HepG2 (cell line): ENCODE results near the gene RNU2-63P. TPM values are rescaled to one million over a fixed set of nuclear protein-coding genes. Genes with fewer than 3 reads are reported as not detected.

Experiments used
- ATAC-seq: fragments of 200-7000 bp; cut with Tn5 transposase; 3 replicates; pipeline ENCODE4 v1.9.1; 2020; ENCODE audit warnings: mild to moderate bottlenecking, moderate library complexity
- BruUV-seq: library from RNA; stranded (reverse); fragments of 400-500 nt; replicated peaks from 2 replicates; lab custom pipeline; 2021; lab: Mats Ljungman, UMichigan
- CTCF ChIA-PET: fragments of 300-600 bp; formaldehyde crosslinking; extraction: SDS; loops from one replicate; lab custom pipeline; 2021; ENCODE audit warnings: low total read pairs, inconsistent platforms, low intra/inter-chr PET ratio; lab: Yijun Ruan, JAX
- POLR2A ChIA-PET: fragments of 350-600 bp; sonication (Branson Sonifier 250); formaldehyde crosslinking; loops from one replicate; lab custom pipeline; 2020; ENCODE audit warnings: antibody characterized with exemption, inconsistent platforms; lab: Yijun Ruan, JAX
- DNase-seq: peaks from one replicate; pipeline ENCODE4 v3.0.0-alpha.2; 2015; ENCODE audit warnings: low spot score
- FAIRE-seq: peaks from 3 replicates; lab custom pipeline; 2011; peaks lifted over from hg19 to GRCh38; lab: Jason Lieb, UNC
- H2AFZ ChIP-seq: one replicate; pipeline ENCODE4 v1.6.1; 2011; ENCODE audit warnings: low read length, inconsistent platforms
- H3K27ac ChIP-seq: fragments of 300-600 bp; 3 replicates; pipeline ENCODE4 v1.8.0; 2011; ENCODE audit warnings: mixed run types, mild to moderate bottlenecking, mixed read lengths, low read length, inconsistent platforms; ENCODE audit not compliant: insufficient read depth; ENCODE audit errors: extremely low read length
- H3K27me3 ChIP-seq, 2 experiments: fragments of 200-600 bp in 1 of 2; 2 replicates in 1 of 2; 3 replicates in 1 of 2; pipeline versions ENCODE4 v1.6.0 to v1.8.0; 2011; ENCODE audit warnings: low read length in 2 of 2, mild to moderate bottlenecking in 2 of 2, moderate library complexity in 2 of 2, inconsistent platforms in 1 of 2; ENCODE audit not compliant: insufficient read depth in 2 of 2, control insufficient read depth in 1 of 2
- H3K36me3 ChIP-seq, 2 experiments: fragments of 200-600 bp in 1 of 2; replicated peaks in 1 of 2; 2 replicates in 1 of 2; 3 replicates in 1 of 2; pipeline versions ENCODE4 v1.5.1 to v1.8.0; 2011; ENCODE audit warnings: low read length in 2 of 2, inconsistent platforms in 1 of 2; ENCODE audit not compliant: insufficient read depth in 2 of 2, control insufficient read depth in 1 of 2
- H3K4me1 ChIP-seq: 2 replicates; pipeline ENCODE4 v1.5.1; 2012; ENCODE audit warnings: low read length, inconsistent platforms; ENCODE audit not compliant: insufficient read depth
- H3K4me2 ChIP-seq: 2 replicates; pipeline ENCODE4 v1.6.0; 2011; ENCODE audit warnings: low read depth, low read length, inconsistent platforms
- H3K4me3 ChIP-seq, 3 experiments: fragments of 200-600 bp in 1 of 3; sonication (generic), shearing (Covaris generic) in 1 of 3; replicated peaks in 1 of 3; 2 replicates each; pipeline ENCODE4 v1.5.1; 2011 to 2016; ENCODE audit warnings: low read length in 3 of 3, inconsistent platforms in 2 of 3, low read depth in 2 of 3, mild to moderate bottlenecking in 2 of 3, control low read depth in 1 of 3, mixed read lengths in 1 of 3; ENCODE audit not compliant: insufficient read depth in 1 of 3
- H3K79me2 ChIP-seq: one replicate; pipeline ENCODE4 v1.6.1; 2011; ENCODE audit warnings: low read length, inconsistent platforms; ENCODE audit not compliant: insufficient read depth
- H3K9ac ChIP-seq: 2 replicates; pipeline ENCODE4 v1.6.0; 2011; ENCODE audit warnings: mild to moderate bottlenecking, low read depth, low read length, inconsistent platforms; ENCODE audit not compliant: insufficient read depth
- H3K9me3 ChIP-seq: 2 replicates; pipeline ENCODE4 v1.5.1; 2012; ENCODE audit warnings: mild to moderate bottlenecking, low read length
- H4K20me1 ChIP-seq: 2 replicates; pipeline ENCODE4 v1.6.0; 2011; ENCODE audit warnings: inconsistent platforms, mild to moderate bottlenecking, low read length, moderate library complexity; ENCODE audit not compliant: insufficient read depth
- ATF3 ChIP-seq: sonication (generic); formaldehyde crosslinking; IDR thresholded peaks from 2 replicates; pipeline ENCODE4 v1.4.0; 2020; ENCODE audit warnings: missing genetic modification reagents
- DPF2 ChIP-seq: sonication (generic); formaldehyde crosslinking; IDR thresholded peaks from 2 replicates; pipeline ENCODE4 v1.4.0; 2020; ENCODE audit warnings: mild to moderate bottlenecking, low read depth, missing genetic modification reagents, borderline replicate concordance
- HMGXB4 ChIP-seq, 2 experiments: sonication (generic) in 1 of 2; formaldehyde crosslinking in 1 of 2; IDR thresholded peaks; 2 replicates each; pipeline versions ENCODE4 v1.4.0 to v1.6.1; 2018 to 2020; ENCODE audit warnings: missing genetic modification reagents in 2 of 2, borderline replicate concordance in 1 of 2, low read depth in 1 of 2, mild to moderate bottlenecking in 1 of 2, missing biosample characterization in 1 of 2
- IKZF5 ChIP-seq: IDR thresholded peaks from 2 replicates; pipeline ENCODE4 v1.6.1; 2018; ENCODE audit warnings: missing genetic modification reagents, mild to moderate bottlenecking, missing compliant biosample characterization
- MAFF ChIP-seq: IDR thresholded peaks from 2 replicates; pipeline ENCODE4 v1.6.1; 2011; ENCODE audit warnings: low read depth, low read length, improper control_type of control experiment
- MAFK ChIP-seq, 2 experiments: IDR thresholded peaks in 1 of 2; conservative IDR thresholded peaks in 1 of 2; 2 replicates each; pipeline ENCODE4 v1.6.1; 2011; ENCODE audit warnings: improper control_type of control experiment in 2 of 2, low read length in 2 of 2
- RBM22 ChIP-seq: fragments of 200-400 bp; formaldehyde crosslinking; optimal IDR thresholded peaks from 2 replicates; pipeline ENCODE3; 2017; ENCODE audit warnings: mild to moderate bottlenecking, low read length, moderate library complexity
- SOX5 ChIP-seq: IDR thresholded peaks from 2 replicates; pipeline ENCODE4 v1.6.1; 2016; ENCODE audit warnings: borderline replicate concordance
- SSRP1 ChIP-seq: IDR thresholded peaks from 2 replicates; pipeline ENCODE4 v1.6.1; 2016; ENCODE audit warnings: control low read depth
- TBL1XR1 ChIP-seq: fragments of 150-350 bp; IDR thresholded peaks from 2 replicates; pipeline ENCODE4 v1.6.1; 2014; ENCODE audit warnings: borderline replicate concordance, low read length; ENCODE audit not compliant: partially characterized antibody
- ZNF20 ChIP-seq: sonication (generic); formaldehyde crosslinking; IDR thresholded peaks from 2 replicates; pipeline ENCODE4 v1.4.0; 2020; ENCODE audit warnings: mild to moderate bottlenecking, moderate library complexity, missing genetic modification reagents
- ZNF703 ChIP-seq: sonication (generic); formaldehyde crosslinking; IDR thresholded peaks from 2 replicates; pipeline ENCODE4 v1.5.1; 2020; ENCODE audit warnings: missing genetic modification reagents, mild to moderate bottlenecking, moderate library complexity, borderline replicate concordance
- ZXDC ChIP-seq: sonication (generic); formaldehyde crosslinking; IDR thresholded peaks from 2 replicates; pipeline ENCODE4 v1.5.0; 2020; ENCODE audit warnings: mild to moderate bottlenecking, missing genetic modification reagents
- WGBS: methylation state at CpG from one replicate; pipeline ENCODE4 v1.1.6; 2017; ENCODE audit warnings: low lambda C conversion rate; 5-methylcytosine and 5-hydroxymethylcytosine counted together
- in situ Hi-C: cut with HindIII; loops from 2 replicates; pipeline ENCODE4 v1.10.0; 2017; ENCODE audit warnings: low pct_unique_long_range_greater_than_20kb; ENCODE audit not compliant: extremely low pct_ligation_motif_present
- intact Hi-C: fragments of 100-400 bp; cut with micrococcal nuclease; formaldehyde crosslinking; loops from one replicate; pipeline ENCODE4 v1.10.0; 2022; ENCODE audit not compliant: unreplicated experiment
- polyA plus RNA-seq, 8 experiments: library from polyadenylated mRNA; depleted of rRNA in 3 of 8; stranded (reverse) in 7 of 8; unstranded in 1 of 8; fragments of >200 nt; fragmentation: Illumina TruSeq in 4 of 8; extraction: Trizol in 4 of 8; gene quantifications; 2 replicates each; pipeline versions ENCODE4 v1.2.1 to v1.2.3, GENCODE V29; 2011 to 2016; ENCODE audit warnings: low read depth in 4 of 8, missing spikeins in 1 of 8, mixed read lengths in 1 of 8; ENCODE audit not compliant: insufficient read depth in 1 of 8
- total RNA-seq, 5 experiments: library from RNA; depleted of rRNA; stranded (reverse); fragments of >200 nt; fragmentation: Illumina TruSeq; extraction: Trizol; gene quantifications; 2 replicates each; pipeline ENCODE4 v1.2.3, GENCODE V29; 2016; ENCODE audit warnings: low read depth in 1 of 5

Gene RNU2-63P
- total and polyA plus RNA-seq, 2 of the 13 experiments (the other 11 are each of a cell fraction or from before 2014, with no cell fraction given): 6.8 TPM; not detected in 1

- TF ChIP-seq TBL1XR1 (peak; percentile 0), ZNF20 (CRISPR knock-in tag) (0 out of 2 replicates have a peak, but pooled peaks have one; percentile 11)
Measured at GRCh38 chr2:88054782-88055370, 38.5 kb upstream of the RNU2-63P start (continued).

GRCh38 chr2:88053934-88054781, 37.8 kb upstream of the RNU2-63P start:
- H3K9me3 ChIP-seq: no peaks in the 10 kb centered on the region
- ChIA-PET POLR2A (interaction anchor here (1.0 to 3.0 kb wide), 15 partner anchors 8 to 157 kb away, joined by 3 to 35 read pairs (median 6); partner anchors contain the start of genes FABP1 and RNU2-63P), CTCF (no interaction called here)
- intact Hi-C loops (loop anchor here (1.0 kb wide), 1 partner anchor 38 kb away; the partner anchor contains the start of gene RNU2-63P), in situ Hi-C loops (loop anchor here (25.0 kb wide), 1 partner anchor 408 kb away; the partner anchor contains the start of gene FOXI3)
- BruUV-seq: no TSS peak
- no peak overlapping the region for H2AFZ ChIP-seq
- peak overlapping the region; percentile 93 for H3K27ac ChIP-seq
- FAIRE-seq (no peak), DNase-seq (no peak), ATAC-seq (no peak)
- peak overlapping the region; percentile 79 to 97 (median 96) for H3K4me3 ChIP-seq
- H3K36me3 ChIP-seq: 0 out of 5 replicates have a peak, but pooled peaks cover 0 to 1% of the 10 kb centered on the region in 2 experiments
- no peaks in the 10 kb centered on the region for H4K20me1 ChIP-seq
- H3K27me3 ChIP-seq: no peaks in the 10 kb centered on the region; a peak in 1 of 5 replicates
- peaks cover 24% of the 10 kb centered on the region for H3K79me2 ChIP-seq
- peaks cover 62% of the 10 kb centered on the region for H3K4me1 ChIP-seq
- 32% methylated on average over 10 of the region's 10 CpGs for WGBS
- peak overlapping the region; percentile 97 for H3K9ac ChIP-seq
- peak overlapping the region; percentile 76 for H3K4me2 ChIP-seq
- TF ChIP-seq MAFF (peak; percentile 37; the same call in 1 of the 2 replicates), DPF2 (CRISPR knock-in tag) (no peak), RBM22 (peak; percentile 40), SOX5 (CRISPR knock-in tag) (no peak), HMGXB4 (CRISPR knock-in tag; IDR thresholded peaks at IDR 0.05; ENCODE audit: borderline replicate concordance in 1 of 2, low read depth in 1 of 2) (peak in 1 of 2 experiments; percentile 25; a peak in 1 of 4 replicates), ZXDC (CRISPR knock-in tag) (no peak), ZNF703 (no peak), ATF3 (CRISPR knock-in tag) (no peak), IKZF5 (CRISPR knock-in tag) (no peak), MAFK (conservative IDR thresholded peaks at IDR 0.05 in 1 of 2, IDR thresholded peaks at IDR 0.05 in 1 of 2; ENCODE audit: low read length in 2 of 2) (peak; percentile 69 to 75), SSRP1 (CRISPR knock-in tag) (0 out of 2 replicates have a peak, but pooled peaks have one; percentile 33)
